Stimulated activated CD4-positive, alpha-beta T cell treated with anti-CD3 and anti-CD28 coated beads, Interleukin-4, amount 100 ng/mL, for 1 hour (primary cell): Measurements from ENCODE around the gene UBE2I.
A peak's percentile ranks its signal among the peaks of the same experiment; 100 is the strongest.

ENCODE experiments used
- DNase-seq: peaks from one replicate; pipeline ENCODE4 v3.0.0-alpha.2; 2020

UBE2I gene

GRCh38 chr16:1344499-1344898 is 35.1 kb downstream of the UBE2I start:
- DNase-seq: no peak

- no peak for DNase-seq
Observed at GRCh38 chr16:1345087-1345486, 35.7 kb downstream of the UBE2I start.

- DNase-seq: no peak
Observed at GRCh38 chr16:1345651-1346421, 36.4 kb downstream of the UBE2I start.

GRCh38 chr16:1346422-1347285 is 37.2 kb downstream of the UBE2I start:
- DNase-seq: no peak

- no peak for DNase-seq
Observed at GRCh38 chr16:1347286-1347855, 37.9 kb downstream of the UBE2I start.

GRCh38 chr16:1347962-1348361 is 38.5 kb downstream of the UBE2I start:
- DNase-seq: no peak

- DNase-seq: no peak
Observed at GRCh38 chr16:1348441-1348840, 39.0 kb downstream of the UBE2I start.

- no peak for DNase-seq
Observed at GRCh38 chr16:1348926-1349325, 39.5 kb downstream of the UBE2I start.

GRCh38 chr16:1349351-1349750 is 39.9 kb downstream of the UBE2I start:
- no peak for DNase-seq

GRCh38 chr16:1349951-1350350 is 40.5 kb downstream of the UBE2I start:
- no peak for DNase-seq

- DNase-seq: no peak
Observed at GRCh38 chr16:1350691-1351090, 41.3 kb downstream of the UBE2I start.

GRCh38 chr16:1351215-1351581 is 41.8 kb downstream of the UBE2I start:
- DNase-seq: no peak

GRCh38 chr16:1351582-1352362 is 42.3 kb downstream of the UBE2I start, which contains the start of the genes GNPTG and TSR3:
GNPTG (plus strand) TSS chr16:1351931; CDS start chr16:1351966, 35 bp downstream.
TSR3 (minus strand) TSS chr16:1351878; CDS start chr16:1351804, 74 bp downstream.
- DNase-seq: peak; percentile 84

GRCh38 chr16:1354815-1355540 is 45.5 kb downstream of the UBE2I start:
- DNase-seq: no peak

GRCh38 chr16:1355591-1355990 is 46.2 kb downstream of the UBE2I start:
- no peak for DNase-seq

- no peak for DNase-seq
Observed at GRCh38 chr16:1356061-1356900, 46.8 kb downstream of the UBE2I start.

GRCh38 chr16:1357906-1358566 is 48.6 kb downstream of the UBE2I start:
- no peak for DNase-seq

- no peak for DNase-seq
Observed at GRCh38 chr16:1361685-1362360, 52.4 kb downstream of the UBE2I start.

GRCh38 chr16:1362807-1363206 is 53.4 kb downstream of the UBE2I start:
- no peak for DNase-seq

- peak; percentile 76 for DNase-seq
Observed at GRCh38 chr16:1363501-1364041, 54.1 kb downstream of the UBE2I start.
